ENCODE results near the gene PLTP.

- TF ChIP-seq CTCF (IDR thresholded peaks at IDR 0.05) = no peak
- TF ChIP-seq POLR2A (IDR thresholded peaks at IDR 0.05; ENCODE audit: low read depth) = no peak
Observed at GRCh38 chr20:45918182-45918737, 6.3 kb upstream of the PLTP start.
